H9 (cell line): ENCODE data around the gene TTLL3. TPM values are rescaled to one million over a fixed set of nuclear protein-coding genes. Genes with fewer than 3 reads are reported as not detected.

Source experiments
- DNase-seq: peaks from one replicate; pipeline ENCODE4 v3.0.0-alpha.2; 2017
- H2AFZ ChIP-seq: one replicate; pipeline ENCODE4 v1.6.1; 2013; ENCODE audit warnings: mild to moderate bottlenecking, low read length, control low read depth, moderate library complexity
- H2AK5ac ChIP-seq: 2 replicates; pipeline ENCODE4 v1.6.1; 2013; ENCODE audit warnings: low read length, control low read depth, mixed read lengths; ENCODE audit not compliant: insufficient read length
- H2BK120ac ChIP-seq: one replicate; pipeline ENCODE4 v1.6.1; 2013; ENCODE audit warnings: low read depth, mild to moderate bottlenecking, low read length, control low read depth, inconsistent platforms; ENCODE audit not compliant: poor library complexity, severe bottlenecking
- H2BK12ac ChIP-seq: 2 replicates; pipeline ENCODE4 v1.6.1; 2013; ENCODE audit warnings: low read length, control low read depth, mixed read lengths, low read depth; ENCODE audit not compliant: insufficient read length
- H2BK15ac ChIP-seq: 2 replicates; pipeline ENCODE4 v1.6.1; 2013; ENCODE audit warnings: low read depth, low read length, control low read depth
- H2BK20ac ChIP-seq: one replicate; pipeline ENCODE4 v1.6.1; 2013; ENCODE audit warnings: low read depth, mild to moderate bottlenecking, low read length, control low read depth, inconsistent platforms; ENCODE audit not compliant: poor library complexity, severe bottlenecking
- H2BK5ac ChIP-seq: 2 replicates; pipeline ENCODE4 v1.6.1; 2013; ENCODE audit warnings: low read length, control low read depth, mixed read lengths; ENCODE audit not compliant: insufficient read length
- H3K14ac ChIP-seq: 2 replicates; pipeline ENCODE4 v1.6.1; 2013; ENCODE audit warnings: low read length, control low read depth; ENCODE audit not compliant: insufficient read depth
- H3K18ac ChIP-seq: 2 replicates; pipeline ENCODE4 v1.6.1; 2013; ENCODE audit warnings: low read depth, mild to moderate bottlenecking, mixed read lengths, low read length, control low read depth; ENCODE audit not compliant: insufficient read length
- H3K23ac ChIP-seq: 2 replicates; pipeline ENCODE4 v1.6.1; 2013; ENCODE audit warnings: low read length, control low read depth, mixed read lengths, low read depth; ENCODE audit not compliant: insufficient read length
- H3K23me2 ChIP-seq: 2 replicates; pipeline ENCODE4 v1.6.1; 2013; ENCODE audit warnings: low read depth, mild to moderate bottlenecking, mixed read lengths, low read length, control low read depth; ENCODE audit not compliant: insufficient read length, poor library complexity, severe bottlenecking
- H3K27ac ChIP-seq: 2 replicates; pipeline ENCODE4 v1.5.1; 2013; ENCODE audit warnings: low read length, control low read depth, mixed read lengths, low read depth; ENCODE audit not compliant: insufficient read length
- H3K27me3 ChIP-seq: 2 replicates; pipeline ENCODE4 v1.6.1; 2013; ENCODE audit warnings: low read length, control low read depth, inconsistent platforms; ENCODE audit not compliant: insufficient read depth
- H3K4ac ChIP-seq: 2 replicates; pipeline ENCODE4 v1.6.1; 2013; ENCODE audit warnings: low read depth, mild to moderate bottlenecking, control low read depth, inconsistent platforms, low read length, moderate library complexity
- H3K4me1 ChIP-seq: 2 replicates; pipeline ENCODE4 v1.6.1; 2013; ENCODE audit warnings: low read length, control low read depth, inconsistent platforms; ENCODE audit not compliant: insufficient read depth
- H3K4me2 ChIP-seq: 2 replicates; pipeline ENCODE4 v1.6.1; 2013; ENCODE audit warnings: low read length, control low read depth, mixed read lengths; ENCODE audit not compliant: insufficient read length, insufficient read depth
- H3K56ac ChIP-seq: 2 replicates; pipeline ENCODE4 v1.6.1; 2013; ENCODE audit warnings: low read depth, mild to moderate bottlenecking, mixed read lengths, low read length, control low read depth; ENCODE audit not compliant: insufficient read length
- H3K79me1 ChIP-seq: 2 replicates; pipeline ENCODE4 v1.6.1; 2013; ENCODE audit warnings: low read depth, mild to moderate bottlenecking, moderate library complexity, low read length, control low read depth, inconsistent platforms; ENCODE audit not compliant: insufficient read depth, poor library complexity, severe bottlenecking
- H3K79me2 ChIP-seq: 2 replicates; pipeline ENCODE4 v1.6.1; 2013; ENCODE audit warnings: low read length, control low read depth, inconsistent platforms; ENCODE audit not compliant: insufficient read depth
- H3K9ac ChIP-seq: 2 replicates; pipeline ENCODE4 v1.6.1; 2013; ENCODE audit warnings: low read length, control low read depth, mixed read lengths; ENCODE audit not compliant: insufficient read length; ENCODE audit errors: extremely low read depth
- H3K9me3 ChIP-seq: one replicate; pipeline ENCODE4 v1.6.1; 2013; ENCODE audit warnings: low read depth, low read length, inconsistent platforms; ENCODE audit not compliant: control insufficient read depth
- H3T11ph ChIP-seq: one replicate; pipeline ENCODE4 v1.6.1; 2013; ENCODE audit warnings: mild to moderate bottlenecking, low read length, control low read depth, inconsistent platforms
- H4K20me1 ChIP-seq: one replicate; pipeline ENCODE4 v1.6.1; 2013; ENCODE audit not compliant: control insufficient read depth, insufficient read length, insufficient read depth
- H4K5ac ChIP-seq: 2 replicates; pipeline ENCODE4 v1.6.1; 2013; ENCODE audit warnings: low read depth, mild to moderate bottlenecking, mixed read lengths, low read length, control low read depth; ENCODE audit not compliant: insufficient read length
- H4K8ac ChIP-seq: replicated peaks from 2 replicates; pipeline ENCODE4 v1.6.1; 2013; ENCODE audit warnings: low read length, control low read depth, mixed read lengths, low read depth; ENCODE audit not compliant: insufficient read length
- H4K91ac ChIP-seq: 2 replicates; pipeline ENCODE4 v1.6.1; 2013; ENCODE audit warnings: low read depth, mild to moderate bottlenecking, moderate library complexity, mixed read lengths, low read length, control low read depth; ENCODE audit not compliant: insufficient read length
- H3K27ac Mint-ChIP-seq, 3 experiments: 2 replicates in 2 of 3; 3 replicates in 1 of 3; pipeline ENCODE4 v1.8.0; 2020 to 2021; ENCODE audit warnings: mixed read lengths in 3 of 3, mild to moderate bottlenecking in 1 of 3, moderate library complexity in 1 of 3
- H3K27me3 Mint-ChIP-seq: 2 replicates; pipeline ENCODE4 v1.8.0; 2021; ENCODE audit warnings: low read depth, mild to moderate bottlenecking, moderate library complexity, mixed read lengths
- H3K36me3 Mint-ChIP-seq, 3 experiments: 2 replicates in 2 of 3; 3 replicates in 1 of 3; pipeline ENCODE4 v1.8.0; 2020 to 2021; ENCODE audit warnings: low read depth in 3 of 3, mixed read lengths in 3 of 3; ENCODE audit not compliant: insufficient read depth in 1 of 3
- H3K4me1 Mint-ChIP-seq, 2 experiments: 2 replicates each; pipeline ENCODE4 v1.8.0; 2020; ENCODE audit warnings: mixed read lengths in 2 of 2
- H3K4me3 Mint-ChIP-seq, 2 experiments: 2 replicates in 1 of 2; 3 replicates in 1 of 2; pipeline ENCODE4 v1.8.0; 2020 to 2021; ENCODE audit warnings: mild to moderate bottlenecking in 2 of 2, mixed read lengths in 2 of 2, moderate library complexity in 1 of 2
- H3K9me3 Mint-ChIP-seq, 2 experiments: 2 replicates in 1 of 2; 3 replicates in 1 of 2; pipeline ENCODE4 v1.8.0; 2020; ENCODE audit warnings: mild to moderate bottlenecking in 2 of 2, mixed read lengths in 2 of 2, moderate library complexity in 1 of 2
- WGBS: extraction: QIAGEN DNeasy Blood & Tissue Kit; methylation state at CpG from one replicate; pipeline ENCODE4 v1.1.7; 2013; ENCODE audit warnings: missing lambda C conversion rate, low lambda C conversion rate, mixed read lengths; ENCODE audit not compliant: insufficient read length; ENCODE audit errors: extremely low coverage; 5-methylcytosine and 5-hydroxymethylcytosine counted together
- total RNA-seq: library from RNA; stranded (reverse); gene quantifications from 2 replicates; pipeline ENCODE4 v1.2.1, GENCODE V29; 2021
- TF ChIP-seq, protein P1 (sequence below): fragments of 200-600 bp; sonication (generic); conservative IDR thresholded peaks from 3 replicates; pipeline ENCODE4 v1.8.0; 2021; ENCODE audit warnings: antibody characterized with exemption, mild to moderate bottlenecking

The TTLL3 gene
- total RNA-seq, 1 experiment from 2014 or later = 14.4 TPM

GRCh38 chr3:9817436-9817835, 7.4 kb downstream of the TTLL3 start:
- TF ChIP-seq, protein P1, sequence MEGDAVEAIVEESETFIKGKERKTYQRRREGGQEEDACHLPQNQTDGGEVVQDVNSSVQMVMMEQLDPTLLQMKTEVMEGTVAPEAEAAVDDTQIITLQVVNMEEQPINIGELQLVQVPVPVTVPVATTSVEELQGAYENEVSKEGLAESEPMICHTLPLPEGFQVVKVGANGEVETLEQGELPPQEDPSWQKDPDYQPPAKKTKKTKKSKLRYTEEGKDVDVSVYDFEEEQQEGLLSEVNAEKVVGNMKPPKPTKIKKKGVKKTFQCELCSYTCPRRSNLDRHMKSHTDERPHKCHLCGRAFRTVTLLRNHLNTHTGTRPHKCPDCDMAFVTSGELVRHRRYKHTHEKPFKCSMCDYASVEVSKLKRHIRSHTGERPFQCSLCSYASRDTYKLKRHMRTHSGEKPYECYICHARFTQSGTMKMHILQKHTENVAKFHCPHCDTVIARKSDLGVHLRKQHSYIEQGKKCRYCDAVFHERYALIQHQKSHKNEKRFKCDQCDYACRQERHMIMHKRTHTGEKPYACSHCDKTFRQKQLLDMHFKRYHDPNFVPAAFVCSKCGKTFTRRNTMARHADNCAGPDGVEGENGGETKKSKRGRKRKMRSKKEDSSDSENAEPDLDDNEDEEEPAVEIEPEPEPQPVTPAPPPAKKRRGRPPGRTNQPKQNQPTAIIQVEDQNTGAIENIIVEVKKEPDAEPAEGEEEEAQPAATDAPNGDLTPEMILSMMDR = no peak
- Mint-ChIP-seq H3K27me3 (peaks cover 4% of the 10 kb centered on the region), H3K36me3 (peaks cover 0 to 3% (median 0%) of the 10 kb centered on the region in 3 experiments; a peak in 1 of 7 replicates), H3K27ac (no peak overlapping the region; a peak in 1 of 7 replicates), H3K4me3 (no peak overlapping the region), H3K9me3 (no peaks in the 10 kb centered on the region), H3K4me1 (peaks cover 6 to 9% of the 10 kb centered on the region in 2 experiments)
- Histone ChIP-seq H3K18ac (no peak overlapping the region), H3K4ac (no peak overlapping the region), H3K79me2 (no peaks in the 10 kb centered on the region), H3T11ph (no peak overlapping the region), H2BK15ac (no peak overlapping the region), H3K23ac (no peak overlapping the region), H2BK12ac (no peak overlapping the region), H2BK20ac (no peak overlapping the region), H2BK120ac (no peak overlapping the region), H3K79me1 (no peaks in the 10 kb centered on the region), H3K9me3 (no peaks in the 10 kb centered on the region), H2BK5ac (no peak overlapping the region), H3K9ac (no peak overlapping the region), H4K20me1 (no peaks in the 10 kb centered on the region), H3K27ac (no peak overlapping the region), H2AFZ (no peak overlapping the region), H3K27me3 (no peaks in the 10 kb centered on the region), H4K91ac (no peak overlapping the region), H3K4me1 (no peaks in the 10 kb centered on the region), H4K8ac (no peak overlapping the region), H3K14ac (no peak overlapping the region), H3K4me2 (no peak overlapping the region), H3K23me2 (no peaks in the 10 kb centered on the region), H2AK5ac (no peak overlapping the region), H3K56ac (no peak overlapping the region), H4K5ac (no peak overlapping the region)
- no peak for DNase-seq
- WGBS = no CpG with 5 or more reads among the region's 6 CpGs
